Measurements from ENCODE around the gene RASA3. TPM values are rescaled to one million over a fixed set of nuclear protein-coding genes. Genes with fewer than 3 reads are reported as not detected.
"Not testable (repeated sequence)": the region's sequence is repeated elsewhere in the genome, so short reads cannot be mapped to it uniquely, and the experiment has no call there.

RASA3 gene
- total and polyA plus RNA-seq, 5 donors from 2014 or later = 93.8 to 265 (median 99.6) TPM

- H3K4me3 Mint-ChIP-seq = peak overlapping the region; percentile 26 to 75 (median 57)
- H3K9me3 Mint-ChIP-seq = peaks cover 0 to 6% (median 0%) of the 10 kb centered on the region in 7 donors
- H3K4me1 ChIP-seq (ENCODE audit: control insufficient read depth, insufficient read depth, low read length, poor library complexity, severe bottlenecking) = peaks cover 81% of the 10 kb centered on the region
- peak overlapping the region in 1 of 3 donors; percentile 67 for H3K27ac Mint-ChIP-seq
- H3K4me1 Mint-ChIP-seq = peaks cover 0 to 74% (median 19%) of the 10 kb centered on the region in 4 donors
- H3K36me3 Mint-ChIP-seq = peaks cover 9% of the 10 kb centered on the region
- H3K9me3 ChIP-seq (ENCODE audit: control insufficient read depth in 2 of 2, low read length in 2 of 2) = no peaks in the 10 kb centered on the region
- H3K27ac ChIP-seq (ENCODE audit: insufficient read depth, low read length, poor library complexity, severe bottlenecking) = no peak overlapping the region
- DNase-seq (no peak), ATAC-seq (ENCODE audit: low read depth in 2 of 2) (no peak)
- H3K27me3 Mint-ChIP-seq = no peaks in the 10 kb centered on the region
- H3K36me3 ChIP-seq (ENCODE audit: control insufficient read depth, insufficient read depth, low read length) = peaks cover 46% of the 10 kb centered on the region
- no peak overlapping the region for H3K4me3 ChIP-seq (ENCODE audit: low read depth, low read length)
- no peaks in the 10 kb centered on the region for H3K27me3 ChIP-seq (ENCODE audit: control insufficient read depth, insufficient read depth, low read length)
These were observed 28.4 kb downstream of the RASA3 start for GRCh38 chr13:114103801-114104654.

GRCh38 chr13:114103289-114103621 is 29.2 kb downstream of the RASA3 start:
- H3K4me3 Mint-ChIP-seq = peak overlapping the region in 1 of 4 donors; percentile 32
- H3K27ac Mint-ChIP-seq = peak overlapping the region in 1 of 3 donors; percentile 35
- H3K27ac ChIP-seq (ENCODE audit: insufficient read depth, low read length, poor library complexity, severe bottlenecking) = not testable (repeated sequence)

GRCh38 chr13:114102521-114103288 is 29.7 kb downstream of the RASA3 start:
- Histone ChIP-seq H3K4me3 (ENCODE audit: low read depth, low read length) (no peak overlapping the region), H3K36me3 (ENCODE audit: control insufficient read depth, insufficient read depth, low read length) (peaks cover 40% of the 10 kb centered on the region), H3K27ac (ENCODE audit: insufficient read depth, low read length, poor library complexity, severe bottlenecking) (peak overlapping the region; percentile 33), H3K4me1 (ENCODE audit: control insufficient read depth, insufficient read depth, low read length, poor library complexity, severe bottlenecking) (peaks cover 79% of the 10 kb centered on the region), H3K9me3 (ENCODE audit: control insufficient read depth in 2 of 2, low read length in 2 of 2) (no peaks in the 10 kb centered on the region), H3K27me3 (ENCODE audit: control insufficient read depth, insufficient read depth, low read length) (no peaks in the 10 kb centered on the region)
- Mint-ChIP-seq H3K27me3 (no peaks in the 10 kb centered on the region), H3K4me3 (peak overlapping the region in 2 of 4 donors; percentile 21 to 32), H3K4me1 (peaks cover 0 to 71% (median 23%) of the 10 kb centered on the region in 4 donors), H3K27ac (peak overlapping the region; percentile 49 to 94 (median 59)), H3K36me3 (peaks cover 9% of the 10 kb centered on the region), H3K9me3 (peaks cover 0 to 10% (median 0%) of the 10 kb centered on the region in 7 donors)
- DNase-seq = no peak
- ATAC-seq (ENCODE audit: low read depth in 2 of 2) = no peak

More at GRCh38 chr13:114103289-114103621, 29.2 kb downstream of the RASA3 start:
- H3K27me3 ChIP-seq (ENCODE audit: control insufficient read depth, insufficient read depth, low read length); H3K36me3 Mint-ChIP-seq; ATAC-seq (ENCODE audit: low read depth in 2 of 2); H3K27me3 Mint-ChIP-seq; H3K9me3 ChIP-seq (ENCODE audit: control insufficient read depth in 2 of 2, low read length in 2 of 2); H3K4me3 ChIP-seq (ENCODE audit: low read depth, low read length); H3K9me3 Mint-ChIP-seq; DNase-seq: not testable (repeated sequence)
- H3K36me3 ChIP-seq (ENCODE audit: control insufficient read depth, insufficient read depth, low read length) = peaks cover 40% of the 10 kb centered on the region
- peaks cover 81% of the 10 kb centered on the region for H3K4me1 ChIP-seq (ENCODE audit: control insufficient read depth, insufficient read depth, low read length, poor library complexity, severe bottlenecking)
- peaks cover 0 to 71% (median 19%) of the 10 kb centered on the region in 4 donors for H3K4me1 Mint-ChIP-seq

DNA sequence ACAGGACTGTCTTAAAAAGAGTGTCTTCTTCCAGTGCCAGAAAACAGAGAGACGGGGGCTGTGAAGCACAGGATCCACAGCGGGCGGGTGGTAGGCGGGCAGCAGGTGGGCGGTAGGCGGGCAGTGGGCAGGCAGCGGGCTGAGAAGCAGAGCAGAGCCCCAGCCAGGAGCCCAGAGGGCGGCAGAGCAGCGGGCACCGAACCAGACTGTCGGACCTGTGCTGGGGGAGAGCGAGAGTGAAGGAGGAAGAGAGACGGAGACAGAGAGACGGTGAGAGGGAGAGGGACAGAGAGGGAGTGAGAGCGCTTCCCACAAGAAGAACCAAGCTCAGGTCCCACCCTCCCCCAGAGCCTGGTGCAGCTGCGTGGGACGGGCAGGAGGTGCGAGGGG is 30.3 kb downstream of the RASA3 start:
- Histone ChIP-seq H3K27ac (ENCODE audit: insufficient read depth, low read length, poor library complexity, severe bottlenecking) (no peak overlapping the region), H3K36me3 (ENCODE audit: control insufficient read depth, insufficient read depth, low read length) (peaks cover 45% of the 10 kb centered on the region), H3K4me1 (ENCODE audit: control insufficient read depth, insufficient read depth, low read length, poor library complexity, severe bottlenecking) (peaks cover 79% of the 10 kb centered on the region), H3K4me3 (ENCODE audit: low read depth, low read length) (no peak overlapping the region), H3K9me3 (ENCODE audit: control insufficient read depth in 2 of 2, low read length in 2 of 2) (no peaks in the 10 kb centered on the region), H3K27me3 (ENCODE audit: control insufficient read depth, insufficient read depth, low read length) (no peaks in the 10 kb centered on the region)
- Mint-ChIP-seq H3K4me3 (peak overlapping the region in 3 of 4 donors; percentile 28 to 71 (median 58)), H3K36me3 (peaks cover 14% of the 10 kb centered on the region), H3K27me3 (no peaks in the 10 kb centered on the region), H3K4me1 (peaks cover 0 to 71% (median 29%) of the 10 kb centered on the region in 4 donors), H3K27ac (peak overlapping the region; percentile 49 to 94 (median 59)), H3K9me3 (peaks cover 0 to 10% (median 0%) of the 10 kb centered on the region in 7 donors)
- DNase-seq (no peak), ATAC-seq (ENCODE audit: low read depth in 2 of 2) (no peak)

- H3K27ac Mint-ChIP-seq = peak overlapping the region; percentile 49 to 94 (median 59)
- H3K27ac ChIP-seq (ENCODE audit: insufficient read depth, low read length, poor library complexity, severe bottlenecking) = peak overlapping the region; percentile 14
These were observed 30.9 kb downstream of the RASA3 start for GRCh38 chr13:114101358-114102130.

GRCh38 chr13:114100446-114101357 is 31.7 kb downstream of the RASA3 start:
- peak overlapping the region in 1 of 3 donors; percentile 88 for H3K27ac Mint-ChIP-seq
- ATAC-seq (ENCODE audit: low read depth in 2 of 2) (peak in 1 of 2 donors; percentile 5), DNase-seq (no peak)

More at GRCh38 chr13:114101358-114102130, 30.9 kb downstream of the RASA3 start:
- Mint-ChIP-seq H3K27me3 (no peaks in the 10 kb centered on the region), H3K4me3 (peak overlapping the region in 3 of 4 donors; percentile 28 to 78 (median 58)), H3K4me1 (peaks cover 0 to 71% (median 34%) of the 10 kb centered on the region in 4 donors), H3K9me3 (peaks cover 0 to 14% (median 0%) of the 10 kb centered on the region in 7 donors), H3K36me3 (peaks cover 20% of the 10 kb centered on the region)
- Histone ChIP-seq H3K4me3 (ENCODE audit: low read depth, low read length) (no peak overlapping the region), H3K27me3 (ENCODE audit: control insufficient read depth, insufficient read depth, low read length) (no peaks in the 10 kb centered on the region), H3K36me3 (ENCODE audit: control insufficient read depth, insufficient read depth, low read length) (peaks cover 45% of the 10 kb centered on the region), H3K4me1 (ENCODE audit: control insufficient read depth, insufficient read depth, low read length, poor library complexity, severe bottlenecking) (peaks cover 79% of the 10 kb centered on the region), H3K9me3 (ENCODE audit: control insufficient read depth in 2 of 2, low read length in 2 of 2) (no peaks in the 10 kb centered on the region)
- ATAC-seq (ENCODE audit: low read depth in 2 of 2) = no peak
- no peak for DNase-seq

More at GRCh38 chr13:114100446-114101357, 31.7 kb downstream of the RASA3 start:
- Histone ChIP-seq H3K27me3 (ENCODE audit: control insufficient read depth, insufficient read depth, low read length) (no peaks in the 10 kb centered on the region), H3K27ac (ENCODE audit: insufficient read depth, low read length, poor library complexity, severe bottlenecking) (peak overlapping the region; percentile 14), H3K9me3 (ENCODE audit: control insufficient read depth in 2 of 2, low read length in 2 of 2) (no peaks in the 10 kb centered on the region), H3K36me3 (ENCODE audit: control insufficient read depth, insufficient read depth, low read length) (peaks cover 38% of the 10 kb centered on the region), H3K4me1 (ENCODE audit: control insufficient read depth, insufficient read depth, low read length, poor library complexity, severe bottlenecking) (peaks cover 80% of the 10 kb centered on the region), H3K4me3 (ENCODE audit: low read depth, low read length) (no peak overlapping the region)
- H3K9me3 Mint-ChIP-seq = peaks cover 0 to 16% (median 0%) of the 10 kb centered on the region in 7 donors
- peak overlapping the region in 3 of 4 donors; percentile 15 to 78 (median 43) for H3K4me3 Mint-ChIP-seq
- peaks cover 21% of the 10 kb centered on the region for H3K36me3 Mint-ChIP-seq
- peaks cover 0 to 72% (median 35%) of the 10 kb centered on the region in 4 donors for H3K4me1 Mint-ChIP-seq
- no peaks in the 10 kb centered on the region for H3K27me3 Mint-ChIP-seq

Measured in CD4-positive, CD25-positive, alpha-beta regulatory T cell (primary cell).